ENCODE results near the gene ENDOU.

GRCh38 chr12:47748899-47749298, 23.6 kb upstream of the ENDOU start:
- TF ChIP-seq CTCF (IDR thresholded peaks at IDR 0.05): no peak
- TF ChIP-seq POLR2A (IDR thresholded peaks at IDR 0.05): no peak
- no peak for TF ChIP-seq POLR2AphosphoS5 (IDR thresholded peaks at IDR 0.05)
